Measurements from ENCODE around the gene MSH5. TPM values are rescaled to one million over a fixed set of nuclear protein-coding genes. Genes with fewer than 3 reads are reported as not detected.
A peak's percentile ranks its signal among the peaks of the same experiment; 100 is the strongest.

Gene MSH5
- total and polyA plus RNA-seq, 9 of the 15 experiments (the other 6 are each of a cell fraction or from before 2014, with no cell fraction given) = 12.5 to 104 (median 46.6) TPM

DNA sequence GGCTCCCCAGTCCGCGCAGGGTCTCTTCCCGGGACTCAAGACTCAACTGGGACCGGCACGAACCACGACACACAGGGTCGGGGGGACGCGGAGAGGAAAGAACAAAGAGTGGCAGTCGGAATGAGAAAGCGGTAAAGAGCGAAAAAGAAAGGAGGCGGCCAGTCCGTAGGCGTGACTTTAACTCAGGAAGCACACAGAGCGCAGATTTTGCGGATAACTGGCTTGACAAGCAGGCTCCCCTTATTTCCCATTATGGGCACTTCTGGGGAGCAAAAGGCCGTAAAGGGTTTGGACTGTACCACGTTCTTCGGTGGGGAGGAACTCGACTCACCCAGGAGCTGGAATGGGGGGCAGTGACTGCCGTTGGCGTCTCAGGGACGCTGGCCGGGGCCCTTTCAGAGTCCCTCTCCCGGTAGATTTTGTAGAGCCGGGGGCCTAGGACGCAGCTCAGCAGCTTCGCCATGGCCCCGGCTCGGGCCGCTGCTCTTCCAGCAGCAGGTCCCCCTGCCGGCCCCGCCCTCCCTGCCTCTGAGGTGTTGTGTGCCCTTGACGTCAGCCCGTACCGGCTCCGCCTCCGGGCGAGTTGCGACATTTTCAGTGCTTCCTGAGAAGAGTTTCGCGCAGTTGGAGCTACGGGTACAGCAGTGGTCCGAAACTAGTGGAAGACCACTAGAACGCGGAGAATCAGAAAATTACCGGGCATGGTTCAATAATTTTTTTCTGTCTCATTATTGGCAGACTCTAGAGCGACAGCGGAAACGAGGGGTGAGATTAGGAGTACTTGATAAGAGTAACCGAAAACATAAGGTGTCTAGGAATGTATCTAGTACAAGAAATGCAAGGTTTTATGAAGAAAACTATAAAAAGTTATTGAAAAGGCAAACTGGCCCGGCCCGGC, 36.7 kb upstream of the MSH5 start, which contains the start of gene ABHD16A (continued):
- TF ChIP-seq, protein P1, sequence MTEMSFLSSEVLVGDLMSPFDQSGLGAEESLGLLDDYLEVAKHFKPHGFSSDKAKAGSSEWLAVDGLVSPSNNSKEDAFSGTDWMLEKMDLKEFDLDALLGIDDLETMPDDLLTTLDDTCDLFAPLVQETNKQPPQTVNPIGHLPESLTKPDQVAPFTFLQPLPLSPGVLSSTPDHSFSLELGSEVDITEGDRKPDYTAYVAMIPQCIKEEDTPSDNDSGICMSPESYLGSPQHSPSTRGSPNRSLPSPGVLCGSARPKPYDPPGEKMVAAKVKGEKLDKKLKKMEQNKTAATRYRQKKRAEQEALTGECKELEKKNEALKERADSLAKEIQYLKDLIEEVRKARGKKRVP (CRISPR knock-in tag; IDR thresholded peaks at IDR 0.05) = peak; percentile 71
- TF ChIP-seq ZC3H8 (IDR thresholded peaks at IDR 0.05) (0 out of 2 replicates have a peak, but pooled peaks have one; percentile 53), ZNF316 (IDR thresholded peaks at IDR 0.05) (peak; percentile 51; the same call in 1 of the 2 replicates), NR2C1 (IDR thresholded peaks at IDR 0.05) (no peak), NR2C1 (tag; IDR thresholded peaks at IDR 0.05) (no peak), SOX6 (IDR thresholded peaks at IDR 0.05) (peak; percentile 52; the same call in 1 of the 2 replicates), ZNF282 (CRISPR knock-in tag; IDR thresholded peaks at IDR 0.05) (no peak), ETV5 (CRISPR knock-in tag; IDR thresholded peaks at IDR 0.05; ENCODE audit: low read depth) (peak; percentile 81; the same call in 1 of the 2 replicates), PML (IDR thresholded peaks at IDR 0.05; ENCODE audit: low read length) (peak; percentile 91; the same call in 1 of the 2 replicates), ZNF57 (CRISPR knock-in tag; IDR thresholded peaks at IDR 0.05) (0 out of 2 replicates have a peak, but pooled peaks have one; percentile 31), CSDE1 (IDR thresholded peaks at IDR 0.05) (no peak; a peak in 1 of 4 replicates), ZNF778 (CRISPR knock-in tag; IDR thresholded peaks at IDR 0.05) (no peak), ZNF696 (CRISPR knock-in tag; conservative IDR thresholded peaks at IDR 0.05) (no peak), TCFL5 (CRISPR knock-in tag; conservative IDR thresholded peaks at IDR 0.05) (no peak; the same call in 1 of the 2 replicates), SMAD2 (IDR thresholded peaks at IDR 0.05; ENCODE audit: low read depth, low read length) (no peak), HNRNPH1 (optimal IDR thresholded peaks at IDR 0.05; ENCODE audit: low read depth, low read length) (no peak), SREBF2 (CRISPR knock-in tag; IDR thresholded peaks at IDR 0.05) (peak; percentile 96), CXXC5 (CRISPR knock-in tag; IDR thresholded peaks at IDR 0.05) (peak; percentile 88), ZNF174 (CRISPR knock-in tag; IDR thresholded peaks at IDR 0.05) (no peak), XRCC3 (IDR thresholded peaks at IDR 0.05) (no peak), PURB (CRISPR knock-in tag; IDR thresholded peaks at IDR 0.05; ENCODE audit: low read depth) (no peak), GTF2A2 (tag; IDR thresholded peaks at IDR 0.05) (no peak)
- TF ChIP-seq, protein P2, sequence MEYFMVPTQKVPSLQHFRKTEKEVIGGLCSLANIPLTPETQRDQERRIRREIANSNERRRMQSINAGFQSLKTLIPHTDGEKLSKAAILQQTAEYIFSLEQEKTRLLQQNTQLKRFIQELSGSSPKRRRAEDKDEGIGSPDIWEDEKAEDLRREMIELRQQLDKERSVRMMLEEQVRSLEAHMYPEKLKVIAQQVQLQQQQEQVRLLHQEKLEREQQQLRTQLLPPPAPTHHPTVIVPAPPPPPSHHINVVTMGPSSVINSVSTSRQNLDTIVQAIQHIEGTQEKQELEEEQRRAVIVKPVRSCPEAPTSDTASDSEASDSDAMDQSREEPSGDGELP (CRISPR knock-in tag; IDR thresholded peaks at IDR 0.05; ENCODE audit: borderline replicate concordance) = peak; percentile 85
- TF ChIP-seq, protein P3, sequence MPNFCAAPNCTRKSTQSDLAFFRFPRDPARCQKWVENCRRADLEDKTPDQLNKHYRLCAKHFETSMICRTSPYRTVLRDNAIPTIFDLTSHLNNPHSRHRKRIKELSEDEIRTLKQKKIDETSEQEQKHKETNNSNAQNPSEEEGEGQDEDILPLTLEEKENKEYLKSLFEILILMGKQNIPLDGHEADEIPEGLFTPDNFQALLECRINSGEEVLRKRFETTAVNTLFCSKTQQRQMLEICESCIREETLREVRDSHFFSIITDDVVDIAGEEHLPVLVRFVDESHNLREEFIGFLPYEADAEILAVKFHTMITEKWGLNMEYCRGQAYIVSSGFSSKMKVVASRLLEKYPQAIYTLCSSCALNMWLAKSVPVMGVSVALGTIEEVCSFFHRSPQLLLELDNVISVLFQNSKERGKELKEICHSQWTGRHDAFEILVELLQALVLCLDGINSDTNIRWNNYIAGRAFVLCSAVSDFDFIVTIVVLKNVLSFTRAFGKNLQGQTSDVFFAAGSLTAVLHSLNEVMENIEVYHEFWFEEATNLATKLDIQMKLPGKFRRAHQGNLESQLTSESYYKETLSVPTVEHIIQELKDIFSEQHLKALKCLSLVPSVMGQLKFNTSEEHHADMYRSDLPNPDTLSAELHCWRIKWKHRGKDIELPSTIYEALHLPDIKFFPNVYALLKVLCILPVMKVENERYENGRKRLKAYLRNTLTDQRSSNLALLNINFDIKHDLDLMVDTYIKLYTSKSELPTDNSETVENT (CRISPR knock-in tag; IDR thresholded peaks at IDR 0.05) = peak; percentile 87
- TF ChIP-seq, protein P4, sequence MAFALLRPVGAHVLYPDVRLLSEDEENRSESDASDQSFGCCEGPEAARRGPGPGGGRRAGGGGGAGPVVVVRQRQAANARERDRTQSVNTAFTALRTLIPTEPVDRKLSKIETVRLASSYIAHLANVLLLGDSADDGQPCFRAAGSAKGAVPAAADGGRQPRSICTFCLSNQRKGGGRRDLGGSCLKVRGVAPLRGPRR (CRISPR knock-in tag; IDR thresholded peaks at IDR 0.05) = no peak
